AG09309 (cell line): Measurements from ENCODE around the gene PGM1.

Source experiments
- DNase-seq: peaks from one replicate; pipeline ENCODE4 v3.0.0-alpha.2; 2010; ENCODE audit warnings: low read depth
- H3K4me3 ChIP-seq: 2 replicates; pipeline ENCODE4 v1.5.1; 2011; ENCODE audit warnings: mild to moderate bottlenecking, low read depth, low read length, moderate library complexity; ENCODE audit not compliant: control insufficient read depth
- TF ChIP-seq, protein P1 (sequence below): IDR thresholded peaks from 2 replicates; pipeline ENCODE4 v1.5.1; 2011; ENCODE audit warnings: mild to moderate bottlenecking, low read depth, low read length, inconsistent platforms; ENCODE audit not compliant: insufficient read depth, control insufficient read depth; ENCODE audit errors: missing control alignments

The PGM1 gene

DNA sequence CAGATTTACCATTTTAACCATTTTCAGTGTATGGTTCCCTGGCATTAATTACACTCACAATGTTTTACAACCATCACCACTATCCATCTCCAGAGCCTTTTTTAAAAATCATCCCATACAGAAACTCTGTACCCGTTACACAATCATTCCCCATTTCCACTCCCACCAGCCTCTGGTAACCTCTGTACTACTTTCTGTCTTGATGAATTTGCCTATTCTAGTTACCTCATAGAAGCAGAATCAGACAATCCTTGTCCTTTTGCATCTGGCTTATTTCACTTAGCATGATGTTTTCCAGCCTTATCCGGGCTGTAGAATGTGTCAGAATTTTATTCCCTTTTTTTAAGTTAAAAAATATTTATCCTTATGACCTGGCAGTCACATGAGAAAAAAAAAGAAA is 33.0 kb downstream of the PGM1 start:
- TF ChIP-seq, protein P1, sequence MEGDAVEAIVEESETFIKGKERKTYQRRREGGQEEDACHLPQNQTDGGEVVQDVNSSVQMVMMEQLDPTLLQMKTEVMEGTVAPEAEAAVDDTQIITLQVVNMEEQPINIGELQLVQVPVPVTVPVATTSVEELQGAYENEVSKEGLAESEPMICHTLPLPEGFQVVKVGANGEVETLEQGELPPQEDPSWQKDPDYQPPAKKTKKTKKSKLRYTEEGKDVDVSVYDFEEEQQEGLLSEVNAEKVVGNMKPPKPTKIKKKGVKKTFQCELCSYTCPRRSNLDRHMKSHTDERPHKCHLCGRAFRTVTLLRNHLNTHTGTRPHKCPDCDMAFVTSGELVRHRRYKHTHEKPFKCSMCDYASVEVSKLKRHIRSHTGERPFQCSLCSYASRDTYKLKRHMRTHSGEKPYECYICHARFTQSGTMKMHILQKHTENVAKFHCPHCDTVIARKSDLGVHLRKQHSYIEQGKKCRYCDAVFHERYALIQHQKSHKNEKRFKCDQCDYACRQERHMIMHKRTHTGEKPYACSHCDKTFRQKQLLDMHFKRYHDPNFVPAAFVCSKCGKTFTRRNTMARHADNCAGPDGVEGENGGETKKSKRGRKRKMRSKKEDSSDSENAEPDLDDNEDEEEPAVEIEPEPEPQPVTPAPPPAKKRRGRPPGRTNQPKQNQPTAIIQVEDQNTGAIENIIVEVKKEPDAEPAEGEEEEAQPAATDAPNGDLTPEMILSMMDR: no peak
- no peak for DNase-seq
- no peak overlapping the region for H3K4me3 ChIP-seq

DNA sequence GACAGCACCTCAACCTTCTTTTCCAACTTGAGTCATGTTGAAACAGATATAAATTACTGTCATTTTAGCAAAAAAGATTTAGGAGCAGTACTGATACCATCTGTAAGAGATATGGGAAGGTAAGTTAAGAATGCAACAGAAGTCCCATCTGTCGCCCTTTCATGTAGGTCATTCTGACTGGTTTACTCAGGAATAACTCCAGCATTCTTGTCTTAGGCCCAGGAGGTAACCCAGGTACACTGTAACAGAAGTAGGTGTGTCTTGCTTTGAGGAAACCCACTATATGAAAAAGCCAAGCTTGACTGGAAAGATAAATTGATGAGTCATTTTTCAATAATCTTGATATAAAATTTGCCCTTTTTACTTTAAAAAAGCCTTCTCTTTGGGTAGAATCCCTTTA is 35.4 kb downstream of the PGM1 start:
- no peak for DNase-seq
- TF ChIP-seq, protein P1: no peak
- no peak overlapping the region for H3K4me3 ChIP-seq

DNA sequence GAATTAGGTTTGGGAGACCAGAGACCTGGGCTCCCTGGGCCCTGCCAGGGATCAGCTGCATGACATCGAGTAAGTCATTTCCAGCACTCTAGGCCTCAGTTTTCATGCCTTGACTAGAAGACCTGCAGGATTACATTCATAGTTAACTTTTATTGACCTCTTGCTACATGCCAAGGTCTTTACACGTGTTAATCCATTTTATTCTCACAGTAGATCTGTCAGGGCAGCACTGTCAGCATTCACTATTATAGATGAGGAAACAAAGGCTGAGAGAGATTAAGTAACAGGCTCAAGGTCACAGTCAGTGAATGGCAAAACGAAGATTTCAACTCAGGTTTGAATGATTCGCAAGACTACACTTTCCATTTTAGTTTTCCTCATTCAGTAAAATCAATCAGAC is 37.0 kb downstream of the PGM1 start:
- TF ChIP-seq, protein P1: no peak
- DNase-seq: no peak
- H3K4me3 ChIP-seq: no peak overlapping the region

DNA sequence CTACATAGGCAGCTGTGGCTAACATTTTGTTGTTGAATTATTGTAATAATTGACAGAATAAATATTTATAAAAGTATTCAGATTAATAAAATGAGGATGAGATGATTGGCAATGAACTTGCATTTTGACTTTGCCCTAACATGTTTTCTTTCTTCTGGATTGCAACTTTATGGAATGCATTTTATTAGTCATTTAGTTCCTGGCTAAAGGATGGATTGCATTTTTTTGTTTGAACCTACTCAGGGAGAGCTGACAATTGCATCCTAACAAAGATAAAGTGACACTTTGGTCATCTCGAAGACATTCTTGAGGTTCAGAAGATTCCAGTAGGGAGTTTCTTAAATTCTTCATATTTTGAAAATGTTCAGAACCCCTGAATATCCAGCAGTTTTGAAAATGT is 37.5 kb downstream of the PGM1 start:
- H3K4me3 ChIP-seq: no peak overlapping the region
- TF ChIP-seq, protein P1: no peak
- DNase-seq: no peak

DNA sequence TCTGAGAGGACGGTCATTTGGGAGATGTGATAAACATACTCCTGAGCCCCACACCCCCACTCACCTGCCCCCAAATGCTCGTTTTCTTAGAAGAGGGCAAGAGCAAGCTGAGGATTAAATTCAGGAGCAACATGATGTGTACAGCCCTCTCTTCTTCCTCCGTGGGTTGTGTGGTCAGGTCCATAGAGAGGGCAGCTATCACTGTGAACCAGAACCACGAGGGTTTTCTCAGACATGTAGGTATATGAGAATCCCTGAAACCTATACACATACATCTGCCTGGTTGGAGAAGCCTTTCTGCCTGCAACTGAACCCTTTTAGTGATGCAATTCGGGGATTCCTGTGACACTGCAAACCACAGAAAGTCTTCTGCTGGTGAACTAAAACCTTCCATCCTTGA is 38.9 kb downstream of the PGM1 start:
- no peak for DNase-seq
- TF ChIP-seq, protein P1: no peak

DNA sequence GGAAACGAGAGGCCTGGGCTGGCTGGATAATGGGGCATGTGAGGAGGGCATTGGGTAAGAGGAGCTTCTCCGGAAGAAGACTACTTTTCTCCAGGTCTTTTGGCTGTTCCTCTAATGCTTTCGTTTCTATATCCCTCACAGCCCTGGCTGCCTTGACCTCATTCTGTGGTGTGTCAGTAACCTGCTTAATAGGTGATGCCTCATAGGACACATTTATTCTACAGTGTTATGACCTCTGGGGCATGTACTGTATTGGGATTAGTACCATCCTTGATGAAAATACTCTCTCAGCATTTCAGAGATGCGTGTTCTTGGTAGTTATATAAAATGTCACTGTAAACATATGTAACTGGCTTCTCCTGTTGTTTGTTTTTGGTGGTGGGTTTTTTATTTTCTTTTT is 40.1 kb downstream of the PGM1 start:
- no peak for DNase-seq
- TF ChIP-seq, protein P1: no peak
- H3K4me3 ChIP-seq: no peak overlapping the region

More for the DNA sequence above, 38.9 kb downstream of the PGM1 start:
- H3K4me3 ChIP-seq: no peak overlapping the region

DNA sequence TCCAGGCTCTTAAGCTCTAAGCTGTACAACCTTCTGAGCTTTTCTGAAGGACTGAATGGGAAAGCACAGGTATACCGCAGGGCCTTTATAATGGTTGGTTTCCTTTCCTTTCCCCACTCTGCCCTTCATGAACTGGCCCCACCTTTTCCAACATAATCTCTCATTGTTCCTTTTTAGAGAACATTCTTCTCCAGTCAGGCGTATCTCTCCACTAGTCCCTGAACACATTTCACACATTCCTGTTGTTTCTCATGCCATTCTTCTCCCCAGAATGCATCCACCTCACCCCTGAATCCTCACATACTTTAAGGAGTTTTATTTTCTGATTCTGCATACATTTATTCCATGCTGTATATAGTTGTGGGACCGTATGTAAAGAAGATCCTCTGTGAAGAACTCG is 41.3 kb downstream of the PGM1 start:
- no peak for DNase-seq
- no peak overlapping the region for H3K4me3 ChIP-seq
- TF ChIP-seq, protein P1: no peak
